Measurements from ENCODE around the gene STX12.

STX12 gene

DNA sequence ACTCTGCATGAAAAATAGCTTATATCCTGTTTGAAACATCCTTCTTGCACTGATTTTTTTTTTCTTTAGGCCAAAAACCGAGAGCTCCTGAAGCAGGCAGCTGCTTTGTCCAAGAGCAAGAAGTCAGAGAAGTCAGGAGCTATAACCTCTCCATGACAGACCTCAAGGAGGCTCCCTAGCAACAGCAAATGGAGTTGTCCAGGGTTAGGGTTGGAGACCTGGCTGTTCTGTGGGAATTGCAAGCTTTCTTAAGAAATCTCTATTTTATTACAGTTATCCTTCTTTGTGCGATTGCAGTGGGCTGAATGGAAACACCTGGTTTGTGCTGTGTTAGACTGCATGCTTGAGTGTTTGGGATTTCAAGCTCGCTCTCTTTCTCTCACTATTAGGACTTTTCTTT lies 12.6 kb upstream of the STX12 start:
- TF ChIP-seq, protein P1, sequence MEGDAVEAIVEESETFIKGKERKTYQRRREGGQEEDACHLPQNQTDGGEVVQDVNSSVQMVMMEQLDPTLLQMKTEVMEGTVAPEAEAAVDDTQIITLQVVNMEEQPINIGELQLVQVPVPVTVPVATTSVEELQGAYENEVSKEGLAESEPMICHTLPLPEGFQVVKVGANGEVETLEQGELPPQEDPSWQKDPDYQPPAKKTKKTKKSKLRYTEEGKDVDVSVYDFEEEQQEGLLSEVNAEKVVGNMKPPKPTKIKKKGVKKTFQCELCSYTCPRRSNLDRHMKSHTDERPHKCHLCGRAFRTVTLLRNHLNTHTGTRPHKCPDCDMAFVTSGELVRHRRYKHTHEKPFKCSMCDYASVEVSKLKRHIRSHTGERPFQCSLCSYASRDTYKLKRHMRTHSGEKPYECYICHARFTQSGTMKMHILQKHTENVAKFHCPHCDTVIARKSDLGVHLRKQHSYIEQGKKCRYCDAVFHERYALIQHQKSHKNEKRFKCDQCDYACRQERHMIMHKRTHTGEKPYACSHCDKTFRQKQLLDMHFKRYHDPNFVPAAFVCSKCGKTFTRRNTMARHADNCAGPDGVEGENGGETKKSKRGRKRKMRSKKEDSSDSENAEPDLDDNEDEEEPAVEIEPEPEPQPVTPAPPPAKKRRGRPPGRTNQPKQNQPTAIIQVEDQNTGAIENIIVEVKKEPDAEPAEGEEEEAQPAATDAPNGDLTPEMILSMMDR (IDR thresholded peaks at IDR 0.05; ENCODE audit: insufficient read depth, low read depth, low read length, missing control alignments): peak; percentile 8
- DNase-seq (ENCODE audit: low read depth): no peak
- no peak overlapping the region for H3K4me3 ChIP-seq (ENCODE audit: low read length)

DNA sequence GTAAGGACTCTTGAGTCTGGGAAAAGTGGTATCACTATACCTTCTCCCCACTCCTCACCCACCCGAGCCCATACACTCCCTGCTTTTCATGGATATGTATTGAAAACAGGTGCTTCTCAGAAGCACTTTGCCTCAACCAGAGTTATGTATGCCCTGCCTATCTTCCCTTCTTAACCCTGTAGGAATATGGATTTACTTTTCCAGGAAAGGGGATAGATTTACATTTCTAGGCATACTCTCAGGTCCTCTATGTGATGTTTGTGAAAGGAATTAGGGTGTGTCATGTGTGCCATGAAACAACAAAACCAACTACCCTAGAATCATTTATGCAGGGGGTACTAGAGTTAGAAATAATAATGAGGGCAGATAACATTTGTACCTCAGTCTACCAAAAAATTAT lies 11.0 kb upstream of the STX12 start:
- DNase-seq (ENCODE audit: low read depth): no peak
- TF ChIP-seq, protein P1 (IDR thresholded peaks at IDR 0.05; ENCODE audit: insufficient read depth, low read depth, low read length, missing control alignments): no peak
- no peak overlapping the region for H3K4me3 ChIP-seq (ENCODE audit: low read length)

DNA sequence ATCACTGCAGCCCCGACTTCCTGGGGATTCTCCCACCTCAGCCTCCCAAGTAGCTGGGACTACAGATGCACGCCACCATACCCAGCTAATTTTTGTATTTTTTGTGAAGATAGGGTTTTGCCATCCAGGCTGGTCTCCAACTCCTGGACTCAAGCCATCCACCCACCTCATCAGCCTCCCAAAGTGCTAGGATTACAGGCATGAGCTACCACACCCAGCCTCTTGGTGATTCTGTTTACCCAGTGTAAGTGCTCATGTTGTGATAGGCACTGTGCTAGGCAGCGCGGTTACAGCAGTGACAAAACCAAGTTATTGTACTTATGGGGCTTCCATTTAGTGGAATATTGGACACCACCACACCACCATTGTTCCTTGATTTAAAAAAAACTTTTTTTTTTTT lies 9.7 kb upstream of the STX12 start:
- no peak overlapping the region for H3K4me3 ChIP-seq (ENCODE audit: low read length)
- TF ChIP-seq, protein P1 (IDR thresholded peaks at IDR 0.05; ENCODE audit: insufficient read depth, low read depth, low read length, missing control alignments): no peak
- no peak for DNase-seq (ENCODE audit: low read depth)

DNA sequence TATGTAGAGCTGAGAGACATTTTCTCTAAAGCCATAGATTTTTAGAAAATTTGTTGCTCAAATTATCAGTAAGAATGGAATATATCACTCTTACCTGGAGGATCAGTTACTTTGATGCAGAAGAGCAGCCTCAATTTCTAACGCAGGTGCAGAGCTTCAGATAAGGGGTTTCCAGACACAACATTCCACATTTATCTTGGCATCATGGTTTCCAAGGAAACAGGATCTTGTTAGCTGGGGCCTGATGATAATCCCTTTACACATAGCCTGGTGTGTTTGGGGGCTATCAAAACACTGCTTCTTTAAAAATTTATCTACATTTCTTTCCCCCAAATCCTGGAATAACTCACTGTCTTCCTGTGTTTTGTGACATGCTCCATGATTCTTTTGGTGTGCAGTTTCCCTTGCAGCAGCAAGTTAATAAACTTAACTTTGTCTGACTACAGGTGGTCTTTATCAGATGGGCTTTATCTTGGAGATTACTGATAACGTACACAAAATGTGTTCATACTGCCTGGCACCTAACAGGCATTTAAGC lies 2.7 kb upstream of the STX12 start:
- no peak overlapping the region for H3K4me3 ChIP-seq (ENCODE audit: low read length)
- no peak for DNase-seq (ENCODE audit: low read depth)
- TF ChIP-seq, protein P1 (IDR thresholded peaks at IDR 0.05; ENCODE audit: insufficient read depth, low read depth, low read length, missing control alignments): no peak

DNA sequence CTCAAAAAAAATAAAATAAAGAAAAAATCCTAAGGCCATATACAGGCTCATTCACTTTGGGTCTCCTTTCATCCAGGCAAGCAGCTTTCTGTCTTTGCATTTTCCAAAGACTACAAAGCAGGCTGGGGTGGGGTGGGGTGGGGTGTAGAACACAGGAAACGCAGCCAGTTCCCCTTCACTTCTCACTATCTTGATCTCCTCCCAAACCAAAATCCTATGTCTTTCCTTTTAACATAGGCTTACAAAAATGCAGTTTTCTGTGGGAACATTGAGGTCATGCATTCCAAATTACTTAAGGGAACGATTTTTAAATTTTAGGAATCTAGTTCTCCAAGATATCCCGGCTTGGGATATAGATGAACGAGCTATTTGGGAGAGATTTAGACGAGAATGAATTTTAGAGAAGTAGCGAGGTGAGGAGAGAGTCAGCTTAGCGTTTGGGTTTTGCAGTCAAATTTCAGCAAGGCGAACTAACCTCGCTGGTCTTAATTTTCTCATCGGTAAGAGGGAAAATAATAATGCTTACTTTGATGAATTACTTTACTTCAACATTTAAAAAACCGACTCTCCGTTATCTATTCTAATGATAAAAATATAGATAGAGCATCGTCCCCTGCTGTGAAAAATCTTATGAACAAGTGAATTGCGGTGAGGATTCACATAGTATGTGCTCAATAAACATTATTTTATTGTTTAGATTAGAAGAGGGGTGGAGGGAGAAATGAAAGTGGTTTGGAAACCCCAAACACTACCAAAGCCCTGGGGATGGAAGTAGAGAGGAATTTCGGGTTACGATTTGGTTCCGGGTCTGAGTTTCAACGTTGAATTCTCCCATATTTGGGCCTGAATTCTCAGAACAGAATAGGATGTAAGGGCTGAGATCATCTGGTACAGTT lies 735 bp upstream of the STX12 start:
- H3K4me3 ChIP-seq (ENCODE audit: low read length): peak overlapping the region; percentile 43
- no peak for DNase-seq (ENCODE audit: low read depth)

DNA sequence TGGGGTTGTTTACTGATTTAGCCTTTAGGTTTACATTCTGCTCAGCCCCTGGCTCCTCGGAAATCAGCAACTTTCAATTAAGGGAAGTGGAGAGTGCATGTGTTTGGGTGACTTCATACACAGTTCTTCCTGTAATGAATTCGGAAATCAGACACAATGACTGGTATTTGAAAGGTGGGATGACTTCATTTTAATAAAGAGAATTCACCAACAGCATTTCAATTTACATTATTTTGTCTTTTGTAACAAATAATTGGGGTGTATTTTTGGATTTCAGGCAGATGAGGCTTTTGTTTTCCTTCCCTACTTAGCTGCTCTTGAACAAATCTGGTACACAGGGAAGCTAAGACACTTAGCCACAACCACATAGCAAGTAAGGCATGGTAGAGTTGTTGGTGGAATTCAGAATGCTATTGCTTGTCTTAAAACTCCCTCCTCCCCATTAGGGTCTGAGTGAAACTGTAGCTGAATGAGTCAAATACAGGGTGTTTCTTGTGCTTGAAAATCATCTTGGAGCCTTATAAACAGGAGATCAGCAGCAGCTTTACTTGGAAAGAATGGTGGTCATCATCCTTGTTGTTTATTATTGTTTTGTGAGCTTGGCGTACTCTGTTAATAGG lies 917 bp downstream of the STX12 start:
- H3K4me3 ChIP-seq (ENCODE audit: low read length): peak overlapping the region; percentile 96
- TF ChIP-seq, protein P1 (IDR thresholded peaks at IDR 0.05; ENCODE audit: insufficient read depth, low read depth, low read length, missing control alignments): no peak
- DNase-seq (ENCODE audit: low read depth): peak; percentile 16

More for the DNA sequence above, 735 bp upstream of the STX12 start:
- TF ChIP-seq, protein P1 (IDR thresholded peaks at IDR 0.05; ENCODE audit: insufficient read depth, low read depth, low read length, missing control alignments): no peak
